Cerebellar cortex (tissue), 1 donor: ENCODE data around the gene TBX4.

Source experiments
- DNase-seq: peaks from one replicate; pipeline ENCODE4 v3.0.0-alpha.2; 2015; ENCODE audit warnings: low spot score

TBX4 gene

GRCh38 chr17:61454381-61455323 is 2.4 kb downstream of the TBX4 start:
- no peak for DNase-seq

GRCh38 chr17:61455324-61456060 is 3.3 kb downstream of the TBX4 start:
- no peak for DNase-seq

GRCh38 chr17:61456061-61456681 is 3.9 kb downstream of the TBX4 start:
- DNase-seq: no peak

- DNase-seq: no peak
These were observed 4.5 kb downstream of the TBX4 start for GRCh38 chr17:61456688-61457225.

GRCh38 chr17:61457226-61457983 is 5.2 kb downstream of the TBX4 start:
- no peak for DNase-seq

- no peak for DNase-seq
These were observed 5.8 kb downstream of the TBX4 start for GRCh38 chr17:61458000-61458399.

- DNase-seq: no peak
These were observed 6.4 kb downstream of the TBX4 start for GRCh38 chr17:61458421-61459141.

GRCh38 chr17:61459142-61459809 is 7.1 kb downstream of the TBX4 start:
- no peak for DNase-seq

GRCh38 chr17:61459939-61460718 is 7.9 kb downstream of the TBX4 start:
- no peak for DNase-seq

- DNase-seq: no peak
These were observed 8.8 kb downstream of the TBX4 start for GRCh38 chr17:61460796-61461585.

GRCh38 chr17:61461586-61461966 is 9.4 kb downstream of the TBX4 start:
- DNase-seq: no peak

- no peak for DNase-seq
These were observed 9.9 kb downstream of the TBX4 start for GRCh38 chr17:61461967-61462718.

- DNase-seq: no peak
These were observed 10.6 kb downstream of the TBX4 start for GRCh38 chr17:61462719-61463315.

GRCh38 chr17:61463316-61464129 is 11.3 kb downstream of the TBX4 start:
- no peak for DNase-seq

GRCh38 chr17:61464130-61464842 is 12.1 kb downstream of the TBX4 start:
- DNase-seq: no peak

- no peak for DNase-seq
These were observed 12.6 kb downstream of the TBX4 start for GRCh38 chr17:61464843-61465180.
